Stimulated activated CD4-positive, alpha-beta T cell treated with anti-CD3 and anti-CD28 coated beads, TNF-alpha, amount 100 ng/mL, for 1 hour (primary cell): ENCODE measurements around the gene GJA1.
"Not testable (repeated sequence)": the region's sequence is repeated elsewhere in the genome, so short reads cannot be mapped to it uniquely, and the experiment has no call there.

Source experiments
- DNase-seq, 3 donors: peaks; one replicate each; pipeline ENCODE4 v3.0.0-alpha.2; 2020; ENCODE audit warnings: low read depth in 3 of 3, low spot score in 1 of 3

GJA1 gene

GRCh38 chr6:121435444-121436069 lies at the start of gene GJA1:
TSS of gene GJA1 (plus strand) at chr6:121435646. CDS start at chr6:121446848, 11,202 bp downstream.
- DNase-seq = no peak

GRCh38 chr6:121386551-121386950 lies 48.9 kb upstream of the GJA1 start:
- DNase-seq = not testable (repeated sequence)

- no peak for DNase-seq
Observed at GRCh38 chr6:121389419-121389818, 46.0 kb upstream of the GJA1 start.

GRCh38 chr6:121393731-121394505 lies 41.5 kb upstream of the GJA1 start:
- DNase-seq = no peak

- no peak for DNase-seq
Observed at GRCh38 chr6:121395736-121396135, 39.7 kb upstream of the GJA1 start.

GRCh38 chr6:121397188-121397587 lies 38.3 kb upstream of the GJA1 start:
- not testable (repeated sequence) for DNase-seq

- DNase-seq = no peak
Observed at GRCh38 chr6:121398127-121398526, 37.3 kb upstream of the GJA1 start.

GRCh38 chr6:121399966-121400365 lies 35.5 kb upstream of the GJA1 start:
- no peak for DNase-seq

- DNase-seq = no peak
Observed at GRCh38 chr6:121403964-121404363, 31.5 kb upstream of the GJA1 start.

GRCh38 chr6:121405306-121405705 lies 30.1 kb upstream of the GJA1 start:
- DNase-seq = no peak

GRCh38 chr6:121408321-121408720 lies 27.1 kb upstream of the GJA1 start:
- DNase-seq = no peak

- DNase-seq = no peak
Observed at GRCh38 chr6:121413879-121414278, 21.6 kb upstream of the GJA1 start.

- no peak for DNase-seq
Observed at GRCh38 chr6:121418346-121418745, 17.1 kb upstream of the GJA1 start.

- no peak for DNase-seq
Observed at GRCh38 chr6:121426686-121427085, 8.8 kb upstream of the GJA1 start.

- no peak for DNase-seq
Observed at GRCh38 chr6:121428872-121429756, 6.3 kb upstream of the GJA1 start.

- DNase-seq = no peak
Observed at GRCh38 chr6:121430514-121431460, 4.7 kb upstream of the GJA1 start.

GRCh38 chr6:121431776-121432175 lies 3.7 kb upstream of the GJA1 start:
- not testable (repeated sequence) for DNase-seq

GRCh38 chr6:121434037-121434770 lies 1.2 kb upstream of the GJA1 start:
- DNase-seq = no peak

- no peak for DNase-seq
Observed at GRCh38 chr6:121436274-121436857, 920 bp downstream of the GJA1 start.
